GM13976 (cell line): ENCODE data around the gene LRRC4C.

Experiments used
- DNase-seq: peaks from one replicate; pipeline ENCODE4 v3.0.0; 2012; ENCODE audit warnings: low spot score
- in situ Hi-C: fragments of 300-500 bp; cut with MboI; formaldehyde crosslinking; loops from one replicate; pipeline ENCODE4 v1.12.0; 2022; ENCODE audit warnings: low sequenced_read_pairs, mixed read lengths, inconsistent platforms; ENCODE audit not compliant: unreplicated experiment
- TF ChIP-seq, protein P1 (sequence below): IDR thresholded peaks from 2 replicates; pipeline ENCODE4 v1.5.1; 2012; ENCODE audit warnings: borderline replicate concordance, mild to moderate bottlenecking; ENCODE audit not compliant: insufficient read depth; ENCODE audit errors: extremely low read depth, missing control alignments, control extremely low read depth

Gene LRRC4C

DNA sequence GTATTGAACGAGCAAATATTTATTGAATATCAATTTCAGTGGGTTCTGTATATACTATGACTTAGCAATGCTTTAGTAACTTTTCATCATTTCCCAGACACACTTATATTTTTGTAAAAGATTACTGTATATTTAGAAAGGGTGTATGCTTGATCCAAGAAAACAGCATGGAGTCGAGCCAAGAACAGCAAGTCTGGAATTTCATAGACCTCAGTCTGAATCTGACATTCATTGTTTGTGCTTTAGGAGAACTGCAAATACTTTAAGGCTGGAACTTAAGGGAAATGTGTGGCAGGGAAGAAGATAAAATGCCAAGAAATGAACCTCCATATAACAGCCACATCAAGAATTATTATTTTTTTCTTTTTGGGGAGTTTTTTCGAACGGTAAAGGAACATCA is 1156.8 kb downstream of the LRRC4C start:
- in situ Hi-C loops: no loop called here
- DNase-seq: no peak
- TF ChIP-seq, protein P1, sequence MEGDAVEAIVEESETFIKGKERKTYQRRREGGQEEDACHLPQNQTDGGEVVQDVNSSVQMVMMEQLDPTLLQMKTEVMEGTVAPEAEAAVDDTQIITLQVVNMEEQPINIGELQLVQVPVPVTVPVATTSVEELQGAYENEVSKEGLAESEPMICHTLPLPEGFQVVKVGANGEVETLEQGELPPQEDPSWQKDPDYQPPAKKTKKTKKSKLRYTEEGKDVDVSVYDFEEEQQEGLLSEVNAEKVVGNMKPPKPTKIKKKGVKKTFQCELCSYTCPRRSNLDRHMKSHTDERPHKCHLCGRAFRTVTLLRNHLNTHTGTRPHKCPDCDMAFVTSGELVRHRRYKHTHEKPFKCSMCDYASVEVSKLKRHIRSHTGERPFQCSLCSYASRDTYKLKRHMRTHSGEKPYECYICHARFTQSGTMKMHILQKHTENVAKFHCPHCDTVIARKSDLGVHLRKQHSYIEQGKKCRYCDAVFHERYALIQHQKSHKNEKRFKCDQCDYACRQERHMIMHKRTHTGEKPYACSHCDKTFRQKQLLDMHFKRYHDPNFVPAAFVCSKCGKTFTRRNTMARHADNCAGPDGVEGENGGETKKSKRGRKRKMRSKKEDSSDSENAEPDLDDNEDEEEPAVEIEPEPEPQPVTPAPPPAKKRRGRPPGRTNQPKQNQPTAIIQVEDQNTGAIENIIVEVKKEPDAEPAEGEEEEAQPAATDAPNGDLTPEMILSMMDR: no peak

DNA sequence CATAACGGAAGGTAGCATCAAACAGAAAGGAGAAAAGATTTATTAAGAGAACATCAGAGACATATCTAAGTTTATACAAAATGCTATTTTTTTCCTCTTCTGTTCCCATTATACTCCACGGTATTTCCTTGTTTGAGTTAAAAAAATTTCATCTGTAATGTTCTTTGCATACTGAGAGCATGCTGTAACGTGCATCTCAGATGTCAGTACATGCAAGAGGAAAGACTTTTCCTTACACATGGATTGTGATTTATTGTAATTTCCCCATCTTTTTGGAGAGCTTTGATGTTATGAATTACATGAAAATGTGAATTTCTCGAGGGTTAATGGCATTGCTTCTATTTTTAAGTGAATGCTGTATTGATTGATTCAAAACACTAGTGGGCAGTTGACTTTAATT is 1164.0 kb downstream of the LRRC4C start:
- DNase-seq: no peak
- TF ChIP-seq, protein P1: no peak
- in situ Hi-C loops: no loop called here

DNA sequence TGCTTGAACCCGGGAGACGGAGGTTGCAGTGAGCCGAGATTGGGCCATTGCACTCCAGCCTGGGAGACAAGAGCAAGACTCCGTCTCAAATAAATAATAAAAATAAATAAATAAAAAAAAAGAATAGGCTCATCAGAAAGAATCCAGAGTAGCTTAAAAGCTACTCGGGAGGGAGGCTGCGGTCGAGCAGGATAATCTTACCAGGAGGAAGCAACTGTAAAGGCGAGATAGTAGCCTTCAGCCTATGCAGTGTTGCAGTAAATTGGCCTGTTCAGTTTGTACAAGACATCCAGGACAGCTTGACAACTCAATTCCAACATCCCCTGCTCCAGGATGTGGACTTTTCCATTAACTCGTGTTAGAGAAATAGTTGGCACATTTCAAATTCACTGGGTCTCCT is 1164.7 kb downstream of the LRRC4C start:
- TF ChIP-seq, protein P1: no peak
- in situ Hi-C loops: no loop called here
- DNase-seq: no peak

DNA sequence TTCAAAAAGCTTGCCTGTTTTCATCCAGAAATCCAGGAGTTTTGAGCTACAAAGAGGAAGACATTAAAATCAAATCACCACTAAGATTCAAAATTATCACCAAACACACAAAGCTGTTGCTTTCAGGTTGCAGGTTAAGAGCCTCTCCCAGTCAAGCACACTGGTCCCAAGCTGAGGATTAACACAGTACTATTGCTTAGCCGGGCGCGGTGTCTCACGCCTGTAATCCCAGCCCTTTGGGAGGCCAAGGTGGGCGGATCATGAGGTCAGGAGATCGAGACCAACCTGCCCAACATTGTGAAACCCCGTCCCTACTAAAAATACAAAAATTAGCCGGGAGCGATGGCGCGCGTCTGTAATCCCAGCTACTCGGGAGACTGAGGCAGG is 1165.1 kb downstream of the LRRC4C start:
- TF ChIP-seq, protein P1: no peak
- no peak for DNase-seq
- in situ Hi-C loops: no loop called here

DNA sequence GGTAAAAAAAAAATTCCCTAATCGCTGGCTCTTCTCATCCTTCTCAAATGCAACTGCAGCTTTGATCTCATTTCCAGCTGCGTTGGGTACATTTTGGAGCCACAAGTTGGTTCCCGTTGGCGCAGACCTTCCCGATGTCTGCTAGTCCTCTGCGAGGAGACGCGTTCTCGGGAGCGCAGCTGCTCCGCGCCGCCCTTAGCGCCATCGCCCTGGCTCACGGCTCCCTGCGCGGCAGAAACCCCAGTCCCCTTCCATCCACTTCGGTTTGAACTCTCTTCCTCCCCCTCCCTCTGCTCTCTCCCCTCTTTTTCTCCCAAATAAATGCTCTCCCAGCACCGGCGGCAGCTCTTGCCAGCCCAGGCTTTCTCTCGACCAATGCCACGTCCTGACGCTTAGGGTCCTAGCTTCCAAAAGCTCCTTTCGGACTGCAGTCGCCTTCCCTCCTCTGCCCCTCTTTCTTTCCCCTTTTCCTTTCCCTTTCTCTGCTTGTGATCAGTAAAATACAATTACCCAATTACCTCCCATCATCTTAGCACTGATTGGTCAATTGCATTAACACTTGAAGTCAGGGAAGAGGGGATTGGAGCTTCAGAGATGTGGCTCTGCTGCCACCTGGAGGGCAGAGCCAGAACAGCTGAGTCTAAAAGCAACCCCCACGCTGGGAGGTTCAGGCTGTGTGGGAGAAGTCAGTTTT is 1165.7 kb downstream of the LRRC4C start:
- TF ChIP-seq, protein P1: peak; percentile 81
- DNase-seq: peak; percentile 70
- in situ Hi-C loops: no loop called here

DNA sequence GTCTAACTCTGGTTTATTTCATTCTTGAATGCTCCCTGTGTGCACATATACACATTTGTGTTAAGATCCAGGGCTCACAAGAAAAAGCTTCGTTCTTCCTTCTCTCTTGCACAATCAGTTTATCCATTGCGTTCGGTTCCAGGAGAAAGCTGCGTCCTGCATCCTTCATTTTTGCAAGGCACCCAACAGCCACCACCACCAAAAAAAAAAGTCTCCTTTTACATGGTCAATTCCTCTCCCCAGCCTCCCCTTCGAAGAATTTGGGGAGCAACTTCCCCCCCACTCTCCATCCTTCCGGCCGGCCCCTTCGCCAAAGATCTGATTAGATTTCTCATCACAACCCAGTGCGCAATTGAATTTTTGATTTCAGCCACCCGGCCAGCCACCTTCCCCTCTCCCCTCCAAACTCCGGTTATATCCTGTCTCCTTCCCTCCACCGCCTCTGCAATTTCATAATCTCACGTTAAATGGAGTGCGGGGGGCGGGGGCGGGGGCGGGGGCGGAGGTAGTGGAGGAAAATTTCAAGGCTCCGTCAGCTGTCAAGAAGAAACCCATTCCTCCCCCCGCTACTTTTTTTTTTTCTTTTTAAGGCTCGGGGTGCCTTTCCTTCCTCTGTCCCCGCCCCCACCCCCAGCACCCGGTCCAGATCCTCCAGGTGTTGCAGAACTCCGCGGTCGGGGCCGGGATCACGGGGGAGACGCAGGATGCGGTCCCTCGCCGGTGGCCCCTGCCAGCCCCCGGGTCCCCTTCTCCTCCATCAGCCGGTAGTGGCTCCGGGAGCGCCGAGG is 1166.5 kb downstream of the LRRC4C start:
- TF ChIP-seq, protein P1: no peak
- in situ Hi-C loops: no loop called here
- no peak for DNase-seq
